ENCODE results near the gene MCRS1. TPM values are rescaled to one million over a fixed set of nuclear protein-coding genes. Genes with fewer than 3 reads are reported as not detected.
"Not testable (repeated sequence)": the region's sequence is repeated elsewhere in the genome, so short reads cannot be mapped to it uniquely, and the experiment has no call there.

The MCRS1 gene, protein sequence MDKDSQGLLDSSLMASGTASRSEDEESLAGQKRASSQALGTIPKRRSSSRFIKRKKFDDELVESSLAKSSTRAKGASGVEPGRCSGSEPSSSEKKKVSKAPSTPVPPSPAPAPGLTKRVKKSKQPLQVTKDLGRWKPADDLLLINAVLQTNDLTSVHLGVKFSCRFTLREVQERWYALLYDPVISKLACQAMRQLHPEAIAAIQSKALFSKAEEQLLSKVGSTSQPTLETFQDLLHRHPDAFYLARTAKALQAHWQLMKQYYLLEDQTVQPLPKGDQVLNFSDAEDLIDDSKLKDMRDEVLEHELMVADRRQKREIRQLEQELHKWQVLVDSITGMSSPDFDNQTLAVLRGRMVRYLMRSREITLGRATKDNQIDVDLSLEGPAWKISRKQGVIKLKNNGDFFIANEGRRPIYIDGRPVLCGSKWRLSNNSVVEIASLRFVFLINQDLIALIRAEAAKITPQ
- total RNA-seq, result 28.1 TPM

GRCh38 chr12:49567611-49568441 is at the start of gene MCRS1:
Gene MCRS1, minus strand, starts transcription at chr12:49568142. Its CDS starts 1,411 bp downstream, at chr12:49566731.
- Histone ChIP-seq H3K27me3 (ENCODE audit: insufficient read depth, low read length) (no peaks in the 10 kb centered on the region), H3K4me1 (ENCODE audit: insufficient read depth, low read length) (peaks cover 47% of the 10 kb centered on the region), H3K4me3 (ENCODE audit: low read length) (peak within 1 kb of the TSS; percentile 86), H3K9me3 (ENCODE audit: low read depth, low read length) (no peaks in the 10 kb centered on the region)

DNA sequence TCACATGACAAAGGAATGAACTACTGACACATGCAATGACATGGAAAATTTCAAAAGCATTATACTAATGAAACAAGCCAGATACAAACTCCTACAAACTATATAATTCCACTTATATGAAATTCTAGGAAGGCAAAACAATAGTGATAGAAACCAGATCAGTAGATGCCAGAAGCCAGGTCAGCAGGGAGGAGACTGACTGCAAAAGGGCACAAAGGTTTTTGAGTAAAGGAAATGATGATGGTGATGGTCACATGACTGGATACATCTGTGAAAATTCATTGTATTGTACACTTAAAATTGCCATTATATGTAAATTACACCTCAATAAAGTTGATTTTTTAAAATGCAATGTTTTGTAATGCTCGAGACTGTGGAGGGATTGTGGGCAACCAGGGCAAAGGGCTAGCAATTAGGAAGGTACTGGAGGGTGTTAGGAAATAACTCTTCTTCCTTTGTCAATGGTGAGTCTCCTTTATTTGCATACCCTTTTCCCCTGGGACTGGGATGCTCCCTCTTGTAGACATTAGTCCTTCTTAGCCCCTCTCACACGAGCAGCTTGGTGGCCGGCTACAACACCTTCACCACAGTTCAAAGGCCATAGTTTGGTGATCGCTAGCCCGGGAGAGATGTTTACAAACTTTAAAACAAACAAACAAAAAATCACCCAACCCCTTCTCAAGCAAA is 48.7 kb upstream of the MCRS1 start:
- no peaks in the 10 kb centered on the region for H3K9me3 ChIP-seq (ENCODE audit: low read depth, low read length)
- H3K27me3 ChIP-seq (ENCODE audit: insufficient read depth, low read length), result peaks cover 23% of the 10 kb centered on the region
- H3K4me3 ChIP-seq (ENCODE audit: low read length), result no peak overlapping the region
- peaks cover 7% of the 10 kb centered on the region for H3K4me1 ChIP-seq (ENCODE audit: insufficient read depth, low read length)

GRCh38 chr12:49615725-49616124 is 47.8 kb upstream of the MCRS1 start:
- no peaks in the 10 kb centered on the region for H3K4me1 ChIP-seq (ENCODE audit: insufficient read depth, low read length)
- no peak overlapping the region for H3K4me3 ChIP-seq (ENCODE audit: low read length)
- no peaks in the 10 kb centered on the region for H3K9me3 ChIP-seq (ENCODE audit: low read depth, low read length)
- peaks cover 15% of the 10 kb centered on the region for H3K27me3 ChIP-seq (ENCODE audit: insufficient read depth, low read length)

- Histone ChIP-seq H3K9me3 (ENCODE audit: low read depth, low read length) (no peaks in the 10 kb centered on the region), H3K4me3 (ENCODE audit: low read length) (no peak overlapping the region), H3K4me1 (ENCODE audit: insufficient read depth, low read length) (no peaks in the 10 kb centered on the region), H3K27me3 (ENCODE audit: insufficient read depth, low read length) (no peaks in the 10 kb centered on the region)
Measured at GRCh38 chr12:49612210-49612609, 44.3 kb upstream of the MCRS1 start.

- not testable (repeated sequence) for H3K4me1 ChIP-seq (ENCODE audit: insufficient read depth, low read length); H3K27me3 ChIP-seq (ENCODE audit: insufficient read depth, low read length); H3K9me3 ChIP-seq (ENCODE audit: low read depth, low read length); H3K4me3 ChIP-seq (ENCODE audit: low read length)
Measured at GRCh38 chr12:49610785-49611184, 42.8 kb upstream of the MCRS1 start.

DNA sequence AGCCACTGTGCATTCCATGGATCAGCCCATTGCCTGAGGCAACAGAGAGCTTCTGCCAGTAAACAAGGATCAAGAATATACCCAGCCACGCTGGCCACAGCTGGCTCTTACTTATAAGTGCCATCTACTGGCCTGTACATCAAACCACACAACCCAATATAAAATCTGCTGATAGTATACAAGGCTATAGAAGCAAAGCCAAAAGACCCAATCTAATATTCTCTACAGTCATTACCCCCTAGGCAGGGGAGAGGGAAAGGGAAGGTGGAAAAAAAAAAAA is 41.9 kb upstream of the MCRS1 start:
- H3K27me3 ChIP-seq (ENCODE audit: insufficient read depth, low read length), result no peaks in the 10 kb centered on the region
- H3K9me3 ChIP-seq (ENCODE audit: low read depth, low read length), result no peaks in the 10 kb centered on the region
- no peak overlapping the region for H3K4me3 ChIP-seq (ENCODE audit: low read length)
- no peaks in the 10 kb centered on the region for H3K4me1 ChIP-seq (ENCODE audit: insufficient read depth, low read length)

GRCh38 chr12:49609059-49609874 is 41.3 kb upstream of the MCRS1 start:
- no peaks in the 10 kb centered on the region for H3K9me3 ChIP-seq (ENCODE audit: low read depth, low read length)
- H3K4me1 ChIP-seq (ENCODE audit: insufficient read depth, low read length), result no peaks in the 10 kb centered on the region
- no peaks in the 10 kb centered on the region for H3K27me3 ChIP-seq (ENCODE audit: insufficient read depth, low read length)
- no peak overlapping the region for H3K4me3 ChIP-seq (ENCODE audit: low read length)

GRCh38 chr12:49605539-49605938 is 37.6 kb upstream of the MCRS1 start, which contains the start of gene FAM186B:
Gene FAM186B, minus strand, starts transcription at chr12:49605639. Its CDS starts 162 bp downstream, at chr12:49605477.
- not testable (repeated sequence) for H3K4me3 ChIP-seq (ENCODE audit: low read length); H3K27me3 ChIP-seq (ENCODE audit: insufficient read depth, low read length); H3K4me1 ChIP-seq (ENCODE audit: insufficient read depth, low read length); H3K9me3 ChIP-seq (ENCODE audit: low read depth, low read length)

- H3K4me1 ChIP-seq (ENCODE audit: insufficient read depth, low read length), result no peaks in the 10 kb centered on the region
- H3K27me3 ChIP-seq (ENCODE audit: insufficient read depth, low read length), result no peaks in the 10 kb centered on the region
- no peaks in the 10 kb centered on the region for H3K9me3 ChIP-seq (ENCODE audit: low read depth, low read length)
- no peak overlapping the region for H3K4me3 ChIP-seq (ENCODE audit: low read length)
Measured at GRCh38 chr12:49604856-49605255, 36.9 kb upstream of the MCRS1 start.

DNA sequence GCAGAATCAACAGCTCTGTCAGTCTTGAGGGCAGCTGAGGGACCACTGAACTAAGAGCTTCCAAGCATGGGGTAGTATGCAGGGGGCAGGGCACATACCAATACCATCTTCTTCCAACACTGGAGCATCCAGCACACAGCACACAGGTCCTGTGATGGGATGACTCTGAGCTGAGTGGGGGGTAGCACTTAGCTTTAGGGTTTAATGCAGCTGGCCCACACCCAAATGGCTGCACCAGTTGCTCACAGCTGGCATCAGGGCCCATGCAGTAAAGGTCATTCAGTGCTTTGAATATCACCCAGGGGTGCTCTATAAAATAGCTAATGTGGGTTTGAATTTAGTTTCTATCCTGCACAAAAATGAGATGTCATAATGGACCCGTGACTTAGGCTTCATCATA is 35.8 kb upstream of the MCRS1 start:
- Histone ChIP-seq H3K9me3 (ENCODE audit: low read depth, low read length) (no peaks in the 10 kb centered on the region), H3K4me3 (ENCODE audit: low read length) (no peak overlapping the region), H3K27me3 (ENCODE audit: insufficient read depth, low read length) (no peaks in the 10 kb centered on the region), H3K4me1 (ENCODE audit: insufficient read depth, low read length) (no peaks in the 10 kb centered on the region)

GRCh38 chr12:49599961-49600360 is 32.0 kb upstream of the MCRS1 start:
- H3K4me3 ChIP-seq (ENCODE audit: low read length), result no peak overlapping the region
- H3K27me3 ChIP-seq (ENCODE audit: insufficient read depth, low read length), result no peaks in the 10 kb centered on the region
- no peaks in the 10 kb centered on the region for H3K9me3 ChIP-seq (ENCODE audit: low read depth, low read length)

DNA sequence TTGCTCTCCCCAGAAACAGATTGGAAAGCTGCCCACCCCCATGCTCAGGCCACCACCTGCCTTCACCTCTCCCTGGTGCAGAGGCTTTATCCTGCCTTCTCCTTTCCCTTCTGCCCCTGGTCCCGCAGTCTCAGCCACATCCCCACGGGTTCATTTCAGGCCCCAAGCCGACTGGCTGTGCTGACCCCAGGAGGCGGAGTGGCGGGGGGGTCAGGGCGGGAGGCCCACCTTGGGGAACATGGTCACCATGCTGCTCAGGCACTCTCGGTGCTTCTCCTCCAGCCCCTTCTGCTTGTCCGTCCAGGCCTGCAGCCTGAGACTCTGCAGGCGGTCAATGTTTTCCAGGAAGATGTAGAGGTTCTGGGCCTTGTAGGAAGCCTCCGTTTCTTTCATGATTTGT is 30.6 kb upstream of the MCRS1 start:
- Histone ChIP-seq H3K9me3 (ENCODE audit: low read depth, low read length) (no peaks in the 10 kb centered on the region), H3K4me3 (ENCODE audit: low read length) (no peak overlapping the region), H3K27me3 (ENCODE audit: insufficient read depth, low read length) (no peaks in the 10 kb centered on the region), H3K4me1 (ENCODE audit: insufficient read depth, low read length) (no peaks in the 10 kb centered on the region)

More at GRCh38 chr12:49599961-49600360, 32.0 kb upstream of the MCRS1 start:
- H3K4me1 ChIP-seq (ENCODE audit: insufficient read depth, low read length), result no peaks in the 10 kb centered on the region

GRCh38 chr12:49588721-49589516 is 21.0 kb upstream of the MCRS1 start:
- Histone ChIP-seq H3K4me1 (ENCODE audit: insufficient read depth, low read length) (peaks cover 6% of the 10 kb centered on the region), H3K9me3 (ENCODE audit: low read depth, low read length) (peaks cover 6% of the 10 kb centered on the region)

GRCh38 chr12:49588281-49588680 is 20.3 kb upstream of the MCRS1 start:
- Histone ChIP-seq H3K9me3 (ENCODE audit: low read depth, low read length) (peaks cover 6% of the 10 kb centered on the region), H3K27me3 (ENCODE audit: insufficient read depth, low read length) (no peaks in the 10 kb centered on the region), H3K4me3 (ENCODE audit: low read length) (no peak overlapping the region), H3K4me1 (ENCODE audit: insufficient read depth, low read length) (peaks cover 6% of the 10 kb centered on the region)

More at GRCh38 chr12:49588721-49589516, 21.0 kb upstream of the MCRS1 start:
- Histone ChIP-seq H3K4me3 (ENCODE audit: low read length) (no peak overlapping the region), H3K27me3 (ENCODE audit: insufficient read depth, low read length) (no peaks in the 10 kb centered on the region)

All from mononuclear cell (primary cell).